ENCODE measurements around the gene IMPDH1. TPM values are rescaled to one million over a fixed set of nuclear protein-coding genes. Genes with fewer than 3 reads are reported as not detected.

The IMPDH1 gene
- total and polyA plus RNA-seq, 9 of the 15 experiments (the other 6 are each of a cell fraction or from before 2014, with no cell fraction given) = 0.80 to 118 (median 64.3) TPM

DNA sequence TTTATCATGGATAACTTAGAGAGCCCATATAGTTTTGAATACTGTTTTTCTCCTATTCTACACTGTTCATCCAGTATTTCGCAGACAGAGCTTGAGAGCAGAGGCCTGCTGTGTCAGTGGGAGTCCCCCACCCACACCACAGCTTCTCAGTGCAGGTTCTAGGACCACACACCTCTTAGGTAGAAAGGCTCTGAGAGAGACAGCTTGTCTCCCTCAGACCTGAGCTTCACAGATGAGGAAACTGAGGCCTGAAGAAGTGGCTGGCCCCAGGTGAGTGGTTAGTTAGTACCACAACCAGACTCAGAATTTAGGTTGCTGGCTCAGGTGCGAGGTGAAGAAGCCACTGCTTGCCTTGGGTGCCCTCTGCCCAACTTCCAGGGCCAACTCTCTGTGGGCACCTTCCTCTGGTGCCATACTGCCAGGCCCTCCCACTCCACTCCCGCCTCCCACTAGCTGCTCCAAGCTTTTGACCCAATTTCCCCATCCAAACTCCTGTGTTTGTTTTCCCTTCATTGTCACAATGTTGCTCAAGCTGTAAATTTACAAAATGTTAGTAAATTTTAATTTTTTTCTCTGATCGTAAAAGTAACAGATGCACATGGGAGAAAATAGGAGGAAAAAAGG is 38.3 kb upstream of the IMPDH1 start:
- BruUV-seq (replicated peaks) = no TSS peak
- TF ChIP-seq ZNF785 (CRISPR knock-in tag; IDR thresholded peaks at IDR 0.05) (no peak), ZC3H4 (CRISPR knock-in tag; IDR thresholded peaks at IDR 0.05; ENCODE audit: borderline replicate concordance) (no peak), NEUROD1 (IDR thresholded peaks at IDR 0.05; ENCODE audit: borderline replicate concordance, low read depth, low read length, partially characterized antibody) (no peak), ZBED1 (IDR thresholded peaks at IDR 0.05) (no peak), CREBBP (IDR thresholded peaks at IDR 0.05; ENCODE audit: low read depth, low read length) (no peak), ZNF197 (CRISPR knock-in tag; IDR thresholded peaks at IDR 0.05; ENCODE audit: low read depth) (no peak), ZZZ3 (IDR thresholded peaks at IDR 0.05) (no peak), WHSC1 (IDR thresholded peaks at IDR 0.05; ENCODE audit: low read length) (no peak)
- TF ChIP-seq, protein P1, sequence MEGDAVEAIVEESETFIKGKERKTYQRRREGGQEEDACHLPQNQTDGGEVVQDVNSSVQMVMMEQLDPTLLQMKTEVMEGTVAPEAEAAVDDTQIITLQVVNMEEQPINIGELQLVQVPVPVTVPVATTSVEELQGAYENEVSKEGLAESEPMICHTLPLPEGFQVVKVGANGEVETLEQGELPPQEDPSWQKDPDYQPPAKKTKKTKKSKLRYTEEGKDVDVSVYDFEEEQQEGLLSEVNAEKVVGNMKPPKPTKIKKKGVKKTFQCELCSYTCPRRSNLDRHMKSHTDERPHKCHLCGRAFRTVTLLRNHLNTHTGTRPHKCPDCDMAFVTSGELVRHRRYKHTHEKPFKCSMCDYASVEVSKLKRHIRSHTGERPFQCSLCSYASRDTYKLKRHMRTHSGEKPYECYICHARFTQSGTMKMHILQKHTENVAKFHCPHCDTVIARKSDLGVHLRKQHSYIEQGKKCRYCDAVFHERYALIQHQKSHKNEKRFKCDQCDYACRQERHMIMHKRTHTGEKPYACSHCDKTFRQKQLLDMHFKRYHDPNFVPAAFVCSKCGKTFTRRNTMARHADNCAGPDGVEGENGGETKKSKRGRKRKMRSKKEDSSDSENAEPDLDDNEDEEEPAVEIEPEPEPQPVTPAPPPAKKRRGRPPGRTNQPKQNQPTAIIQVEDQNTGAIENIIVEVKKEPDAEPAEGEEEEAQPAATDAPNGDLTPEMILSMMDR (IDR thresholded peaks at IDR 0.05 in 2 of 3, conservative IDR thresholded peaks at IDR 0.05 in 1 of 3; ENCODE audit: insufficient read depth in 2 of 3, low read depth in 1 of 3, low read length in 3 of 3) = no peak
- TF ChIP-seq, protein P2, sequence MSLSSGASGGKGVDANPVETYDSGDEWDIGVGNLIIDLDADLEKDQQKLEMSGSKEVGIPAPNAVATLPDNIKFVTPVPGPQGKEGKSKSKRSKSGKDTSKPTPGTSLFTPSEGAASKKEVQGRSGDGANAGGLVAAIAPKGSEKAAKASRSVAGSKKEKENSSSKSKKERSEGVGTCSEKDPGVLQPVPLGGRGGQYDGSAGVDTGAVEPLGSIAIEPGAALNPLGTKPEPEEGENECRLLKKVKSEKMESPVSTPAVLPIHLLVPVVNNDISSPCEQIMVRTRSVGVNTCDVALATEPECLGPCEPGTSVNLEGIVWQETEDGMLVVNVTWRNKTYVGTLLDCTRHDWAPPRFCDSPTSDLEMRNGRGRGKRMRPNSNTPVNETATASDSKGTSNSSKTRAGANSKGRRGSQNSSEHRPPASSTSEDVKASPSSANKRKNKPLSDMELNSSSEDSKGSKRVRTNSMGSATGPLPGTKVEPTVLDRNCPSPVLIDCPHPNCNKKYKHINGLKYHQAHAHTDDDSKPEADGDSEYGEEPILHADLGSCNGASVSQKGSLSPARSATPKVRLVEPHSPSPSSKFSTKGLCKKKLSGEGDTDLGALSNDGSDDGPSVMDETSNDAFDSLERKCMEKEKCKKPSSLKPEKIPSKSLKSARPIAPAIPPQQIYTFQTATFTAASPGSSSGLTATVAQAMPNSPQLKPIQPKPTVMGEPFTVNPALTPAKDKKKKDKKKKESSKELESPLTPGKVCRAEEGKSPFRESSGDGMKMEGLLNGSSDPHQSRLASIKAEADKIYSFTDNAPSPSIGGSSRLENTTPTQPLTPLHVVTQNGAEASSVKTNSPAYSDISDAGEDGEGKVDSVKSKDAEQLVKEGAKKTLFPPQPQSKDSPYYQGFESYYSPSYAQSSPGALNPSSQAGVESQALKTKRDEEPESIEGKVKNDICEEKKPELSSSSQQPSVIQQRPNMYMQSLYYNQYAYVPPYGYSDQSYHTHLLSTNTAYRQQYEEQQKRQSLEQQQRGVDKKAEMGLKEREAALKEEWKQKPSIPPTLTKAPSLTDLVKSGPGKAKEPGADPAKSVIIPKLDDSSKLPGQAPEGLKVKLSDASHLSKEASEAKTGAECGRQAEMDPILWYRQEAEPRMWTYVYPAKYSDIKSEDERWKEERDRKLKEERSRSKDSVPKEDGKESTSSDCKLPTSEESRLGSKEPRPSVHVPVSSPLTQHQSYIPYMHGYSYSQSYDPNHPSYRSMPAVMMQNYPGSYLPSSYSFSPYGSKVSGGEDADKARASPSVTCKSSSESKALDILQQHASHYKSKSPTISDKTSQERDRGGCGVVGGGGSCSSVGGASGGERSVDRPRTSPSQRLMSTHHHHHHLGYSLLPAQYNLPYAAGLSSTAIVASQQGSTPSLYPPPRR (CRISPR knock-in tag; IDR thresholded peaks at IDR 0.05; ENCODE audit: borderline replicate concordance) = no peak
- TF ChIP-seq, protein P3, sequence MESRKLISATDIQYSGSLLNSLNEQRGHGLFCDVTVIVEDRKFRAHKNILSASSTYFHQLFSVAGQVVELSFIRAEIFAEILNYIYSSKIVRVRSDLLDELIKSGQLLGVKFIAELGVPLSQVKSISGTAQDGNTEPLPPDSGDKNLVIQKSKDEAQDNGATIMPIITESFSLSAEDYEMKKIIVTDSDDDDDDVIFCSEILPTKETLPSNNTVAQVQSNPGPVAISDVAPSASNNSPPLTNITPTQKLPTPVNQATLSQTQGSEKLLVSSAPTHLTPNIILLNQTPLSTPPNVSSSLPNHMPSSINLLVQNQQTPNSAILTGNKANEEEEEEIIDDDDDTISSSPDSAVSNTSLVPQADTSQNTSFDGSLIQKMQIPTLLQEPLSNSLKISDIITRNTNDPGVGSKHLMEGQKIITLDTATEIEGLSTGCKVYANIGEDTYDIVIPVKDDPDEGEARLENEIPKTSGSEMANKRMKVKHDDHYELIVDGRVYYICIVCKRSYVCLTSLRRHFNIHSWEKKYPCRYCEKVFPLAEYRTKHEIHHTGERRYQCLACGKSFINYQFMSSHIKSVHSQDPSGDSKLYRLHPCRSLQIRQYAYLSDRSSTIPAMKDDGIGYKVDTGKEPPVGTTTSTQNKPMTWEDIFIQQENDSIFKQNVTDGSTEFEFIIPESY (CRISPR knock-in tag; IDR thresholded peaks at IDR 0.05) = no peak
- TF ChIP-seq, protein P4, sequence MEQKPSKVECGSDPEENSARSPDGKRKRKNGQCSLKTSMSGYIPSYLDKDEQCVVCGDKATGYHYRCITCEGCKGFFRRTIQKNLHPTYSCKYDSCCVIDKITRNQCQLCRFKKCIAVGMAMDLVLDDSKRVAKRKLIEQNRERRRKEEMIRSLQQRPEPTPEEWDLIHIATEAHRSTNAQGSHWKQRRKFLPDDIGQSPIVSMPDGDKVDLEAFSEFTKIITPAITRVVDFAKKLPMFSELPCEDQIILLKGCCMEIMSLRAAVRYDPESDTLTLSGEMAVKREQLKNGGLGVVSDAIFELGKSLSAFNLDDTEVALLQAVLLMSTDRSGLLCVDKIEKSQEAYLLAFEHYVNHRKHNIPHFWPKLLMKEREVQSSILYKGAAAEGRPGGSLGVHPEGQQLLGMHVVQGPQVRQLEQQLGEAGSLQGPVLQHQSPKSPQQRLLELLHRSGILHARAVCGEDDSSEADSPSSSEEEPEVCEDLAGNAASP (IDR thresholded peaks at IDR 0.05) = no peak

More for the DNA sequence above, 38.3 kb upstream of the IMPDH1 start:
- CTCF ChIA-PET (ENCODE audit: low intra/inter-chr PET ratio) = no interaction called here
- peaks cover 0 to 8% of the 10 kb centered on the region in 2 experiments; a peak in 3 of 5 replicates for H3K4me1 ChIP-seq (replicated peaks in 1 of 2; ENCODE audit: control insufficient read depth in 2 of 2, insufficient read depth in 2 of 2, low read length in 2 of 2)
- no peak overlapping the region for H3K4me2 ChIP-seq (ENCODE audit: insufficient read depth, low read length)
- POLR2A ChIA-PET = interaction anchor here (0.6 to 1.9 kb wide), 5 partner anchors 8 to 229 kb away, joined by 3 to 9 read pairs (median 3); no protein-coding TSS in a partner anchor
- ATAC-seq = no peak
- intact Hi-C loops (cut with micrococcal nuclease) = no loop called here
- no peaks in the 10 kb centered on the region for H3K9me3 ChIP-seq (replicated peaks; ENCODE audit: control insufficient read depth, insufficient read depth, low read depth, low read length)
- H3K9me1 ChIP-seq (ENCODE audit: control insufficient read depth, insufficient read depth, low read length) = no peaks in the 10 kb centered on the region
- H2AFZ ChIP-seq (ENCODE audit: low read depth, low read length) = no peak overlapping the region
- no peaks in the 10 kb centered on the region for H3K36me3 ChIP-seq (ENCODE audit: control insufficient read depth, insufficient read depth, low read length)
- FAIRE-seq = no peak
- in situ Hi-C loops (cut with MboI) = no loop called here
- no peaks in the 10 kb centered on the region for H3K27me3 ChIP-seq (ENCODE audit: control insufficient read depth in 2 of 2, insufficient read depth in 2 of 2, low read length in 2 of 2)
- DNase-seq (ENCODE audit: extremely low read depth in 1 of 4, low spot score in 3 of 4) = no peak
- no peaks in the 10 kb centered on the region for H3K79me2 ChIP-seq (ENCODE audit: control insufficient read depth, insufficient read depth, low read length)
- WGBS (ENCODE audit: insufficient coverage, low coverage, missing lambda C conversion rate) = 57% methylated on average over 4 of the region's 4 CpGs
- H4K20me1 ChIP-seq (replicated peaks; ENCODE audit: control insufficient read depth, insufficient read depth, low read length) = no peaks in the 10 kb centered on the region
- H3K4me3 ChIP-seq = no peak overlapping the region
- no peak overlapping the region; a peak in 1 of 4 replicates for H3K9ac ChIP-seq (ENCODE audit: insufficient read depth in 1 of 2, low read depth in 2 of 2, low read length in 2 of 2)
- H3K27ac ChIP-seq (ENCODE audit: extremely low read depth, low read depth, low read length) = no peak overlapping the region
